ENCODE measurements around the gene ZNF701. TPM values are rescaled to one million over a fixed set of nuclear protein-coding genes. Genes with fewer than 3 reads are reported as not detected.
"Not testable (repeated sequence)": the region's sequence is repeated elsewhere in the genome, so short reads cannot be mapped to it uniquely, and the experiment has no call there.

Gene ZNF701
- polyA plus RNA-seq, 12 donors = 7.7 to 15.9 (median 9.4) TPM; not detected in 1

DNA sequence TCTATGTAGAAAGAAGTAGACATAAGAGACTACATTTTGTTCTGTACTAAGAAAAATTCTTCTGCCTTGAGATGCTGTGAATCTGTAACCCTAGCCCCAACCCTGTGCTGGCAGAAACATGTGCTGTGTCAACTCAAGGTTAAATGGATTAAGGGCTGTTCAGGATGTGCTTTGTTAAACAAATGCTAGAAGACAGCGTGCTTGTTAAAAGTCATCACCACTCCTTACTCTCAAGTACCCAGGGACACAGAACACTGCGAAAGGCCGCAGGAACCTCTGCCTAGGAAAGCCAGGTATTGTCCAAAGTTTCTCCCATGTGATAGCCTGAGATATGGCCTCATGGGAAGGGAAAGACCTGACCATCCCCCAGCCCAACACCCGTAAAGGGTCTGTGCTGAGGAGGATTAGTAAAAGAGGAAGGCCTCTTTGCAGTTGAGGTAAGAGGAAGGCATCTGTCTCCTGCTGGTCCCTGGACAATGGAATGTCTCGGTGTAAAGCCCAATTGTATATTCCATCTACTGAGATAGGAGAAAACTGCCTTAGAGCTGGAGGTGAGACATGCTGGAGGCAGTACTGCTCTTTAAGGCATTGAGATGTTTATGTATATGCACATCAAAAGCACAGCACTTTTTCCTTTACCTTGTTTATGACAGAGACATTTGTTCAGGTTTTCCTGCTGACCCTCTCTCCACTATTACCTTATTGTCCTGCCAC is 11.2 kb upstream of the ZNF701 start:
- DNase-seq = not testable (repeated sequence)

DNA sequence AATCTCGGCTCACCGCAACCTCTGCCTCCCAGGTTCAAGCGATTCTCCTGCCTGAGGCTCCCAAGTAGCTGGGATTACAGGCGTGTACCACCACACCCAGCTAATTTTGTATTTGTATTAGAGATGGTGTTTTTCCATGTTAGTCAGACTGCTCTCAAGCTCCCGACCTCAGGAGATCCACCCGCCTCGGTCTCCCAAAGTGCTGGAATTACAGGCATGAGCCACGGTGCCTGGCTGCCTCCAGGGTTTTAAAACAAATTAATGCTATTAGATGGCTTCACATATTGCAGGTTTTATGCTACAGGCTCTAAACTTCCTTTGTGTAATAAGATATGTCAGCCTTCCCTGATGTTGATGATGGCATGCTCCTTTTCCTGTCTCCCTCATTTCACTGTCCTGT is 8.5 kb upstream of the ZNF701 start:
- not testable (repeated sequence) for DNase-seq

DNA sequence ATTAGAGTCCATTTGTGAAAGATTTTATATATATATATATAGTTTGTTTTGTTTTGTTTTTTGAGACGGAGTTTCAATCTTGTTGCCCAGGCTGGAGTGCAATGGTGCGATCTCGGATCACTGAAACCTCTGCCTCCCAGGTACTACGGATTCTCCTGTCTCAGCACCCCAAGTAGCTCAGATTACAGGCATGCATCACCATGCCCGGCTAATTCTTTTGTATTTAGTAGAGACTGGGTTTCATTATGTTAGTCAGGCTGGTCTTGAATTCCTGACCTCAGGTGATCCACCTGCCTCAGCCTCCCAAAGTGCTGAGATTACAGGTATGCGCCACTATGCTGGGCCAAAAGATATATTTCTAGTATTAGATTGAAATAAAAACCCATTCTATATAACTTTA is 4.0 kb upstream of the ZNF701 start:
- no peak for DNase-seq

DNA sequence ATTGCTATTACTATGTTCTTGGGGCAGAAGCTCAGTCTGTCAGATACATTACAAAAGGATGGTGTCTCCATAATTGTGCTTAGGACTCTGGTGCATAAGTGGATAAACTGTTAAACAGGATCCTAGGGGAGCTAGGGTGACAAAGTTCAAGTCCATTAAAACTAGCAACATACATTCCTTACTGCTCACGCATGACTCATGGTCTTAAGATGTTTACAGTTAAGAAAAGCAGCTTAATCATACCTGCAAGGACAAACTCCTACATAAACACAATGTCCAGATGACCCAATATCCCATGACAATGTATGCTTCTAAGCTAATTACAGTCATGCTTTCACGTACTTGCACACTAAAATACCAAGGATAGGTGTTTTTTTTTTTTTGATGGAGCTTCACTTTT is 3.5 kb upstream of the ZNF701 start:
- no peak for DNase-seq

DNA sequence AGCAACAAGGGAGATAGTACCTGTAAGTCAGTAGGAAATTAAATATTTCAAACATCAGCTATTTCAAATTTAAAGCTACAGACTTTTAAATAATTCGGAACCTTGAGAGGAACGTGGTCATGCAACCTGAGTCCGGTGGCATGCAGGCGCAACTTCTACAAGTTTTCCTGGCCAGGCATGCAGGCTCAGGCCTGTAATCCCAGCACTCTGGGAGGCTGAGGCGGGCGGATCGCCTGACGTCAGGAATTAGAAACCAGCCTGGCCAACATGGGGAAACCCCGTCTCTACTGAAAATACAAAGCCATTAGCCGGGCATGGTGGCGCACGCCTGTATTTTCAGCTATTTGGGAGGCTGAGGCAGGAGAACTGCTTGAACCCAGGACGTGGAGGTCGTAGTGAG is 2.2 kb upstream of the ZNF701 start:
- no peak for DNase-seq

DNA sequence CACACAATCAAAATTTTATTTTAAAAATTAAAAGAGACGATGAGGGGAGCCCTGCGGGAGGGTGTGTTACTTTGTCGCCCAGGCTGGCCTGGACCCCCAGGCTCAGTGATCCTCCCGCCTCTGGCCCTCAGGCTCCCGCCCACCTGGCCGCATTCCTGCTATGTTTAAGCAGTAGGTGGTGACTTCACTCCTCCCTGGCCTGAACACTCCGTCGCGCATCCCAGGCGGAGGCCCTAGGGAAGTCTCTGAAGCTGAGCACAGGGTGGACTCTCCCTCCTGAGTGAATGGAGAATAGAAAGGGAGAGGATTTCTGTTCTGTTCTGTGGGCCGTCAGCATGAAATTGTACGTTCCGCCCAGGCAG is 468 bp upstream of the ZNF701 start:
- DNase-seq = peak; percentile 73

DNA sequence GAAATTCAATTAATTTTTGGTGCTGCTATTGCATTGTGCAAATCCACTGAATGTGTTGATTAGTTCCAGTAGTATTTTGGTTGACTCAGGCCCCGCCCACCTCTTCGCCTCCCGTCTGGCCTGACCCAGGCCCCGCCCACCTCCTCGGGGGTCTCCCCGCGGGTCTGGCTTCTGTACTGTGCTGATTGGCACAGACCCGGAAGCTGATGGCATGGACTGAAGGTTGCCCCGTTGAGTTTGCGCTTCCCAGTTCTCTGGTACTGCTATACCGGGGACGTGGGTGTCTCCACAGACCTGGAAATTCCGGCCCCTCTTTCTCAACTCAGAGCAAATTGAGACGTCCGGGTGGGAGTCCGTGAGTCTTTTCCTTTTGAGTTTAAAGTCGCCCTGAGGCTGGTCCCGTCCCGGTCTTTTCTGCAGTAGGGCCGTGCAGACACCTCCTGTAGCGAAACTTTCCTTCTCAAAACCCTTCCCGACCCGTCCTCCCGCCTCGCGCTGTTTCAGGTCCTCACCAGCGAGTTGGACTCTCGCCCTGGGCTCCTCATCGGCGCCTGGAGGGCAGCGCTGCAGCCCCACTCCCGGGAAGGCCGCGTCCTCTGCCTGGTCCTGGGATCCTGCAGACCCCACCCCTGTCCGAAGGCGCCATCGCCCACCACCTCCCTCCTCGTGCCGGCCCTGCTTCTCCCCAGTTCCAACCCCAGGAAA is 14.8 kb downstream of the ZNF701 start:
- no peak for DNase-seq

DNA sequence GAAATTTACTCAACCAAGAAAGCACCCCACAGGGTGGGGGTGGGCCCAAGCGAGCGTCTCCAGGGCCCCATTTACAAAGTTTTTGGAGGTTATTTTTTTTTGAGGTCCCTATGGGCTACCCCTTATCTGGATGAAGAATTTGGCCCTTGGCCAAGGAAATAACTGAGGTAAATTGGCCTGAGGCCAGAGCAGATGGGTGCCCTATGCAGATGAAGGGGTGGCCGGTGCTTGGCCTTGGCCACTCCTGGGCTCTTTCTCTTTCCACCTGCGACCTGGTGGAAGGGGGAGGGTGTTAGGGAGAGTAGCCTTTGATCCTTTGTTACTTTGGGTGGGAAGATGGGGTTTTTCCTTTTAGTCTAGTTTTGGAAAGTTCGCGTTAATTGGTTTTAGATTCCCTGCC is 15.5 kb downstream of the ZNF701 start:
- DNase-seq = no peak

DNA sequence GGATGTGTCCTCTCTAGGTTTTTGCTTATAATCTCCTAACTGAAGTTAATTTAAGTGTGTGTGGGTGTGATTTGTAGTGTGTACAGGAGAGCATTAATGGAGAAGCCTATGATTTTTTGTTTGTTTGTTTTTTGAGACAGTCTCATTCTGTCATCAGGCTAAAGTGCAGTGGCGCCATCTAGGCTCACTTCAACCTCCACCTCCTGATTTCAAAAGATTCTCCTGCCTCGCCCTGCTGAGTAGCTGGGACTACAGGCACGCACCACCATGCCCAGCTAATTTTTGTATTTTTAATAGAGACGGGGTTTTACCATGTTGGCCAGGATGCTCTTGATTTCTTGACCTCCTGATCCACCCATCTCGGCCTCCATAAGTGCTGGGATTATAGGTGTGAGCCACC is 20.6 kb downstream of the ZNF701 start:
- DNase-seq = no peak

DNA sequence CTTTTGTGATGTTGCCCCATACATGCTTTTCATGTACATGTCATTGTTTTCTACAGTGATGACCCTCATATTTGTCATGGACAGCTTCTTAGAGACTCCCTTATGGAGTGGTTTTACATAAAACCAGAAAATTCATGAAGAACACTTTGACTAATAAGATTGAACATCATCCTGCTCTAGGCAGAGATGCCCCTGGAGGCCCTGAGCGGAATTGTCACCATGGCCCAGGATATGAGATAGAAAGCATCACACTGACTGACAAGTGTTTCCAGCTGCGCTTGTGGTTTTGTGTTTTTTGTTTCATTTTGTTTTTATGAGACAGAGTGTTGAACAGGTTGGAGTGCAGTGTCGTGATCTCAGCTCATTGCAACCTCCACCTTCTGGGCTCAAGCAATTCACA is 22.2 kb downstream of the ZNF701 start:
- DNase-seq = no peak

DNA sequence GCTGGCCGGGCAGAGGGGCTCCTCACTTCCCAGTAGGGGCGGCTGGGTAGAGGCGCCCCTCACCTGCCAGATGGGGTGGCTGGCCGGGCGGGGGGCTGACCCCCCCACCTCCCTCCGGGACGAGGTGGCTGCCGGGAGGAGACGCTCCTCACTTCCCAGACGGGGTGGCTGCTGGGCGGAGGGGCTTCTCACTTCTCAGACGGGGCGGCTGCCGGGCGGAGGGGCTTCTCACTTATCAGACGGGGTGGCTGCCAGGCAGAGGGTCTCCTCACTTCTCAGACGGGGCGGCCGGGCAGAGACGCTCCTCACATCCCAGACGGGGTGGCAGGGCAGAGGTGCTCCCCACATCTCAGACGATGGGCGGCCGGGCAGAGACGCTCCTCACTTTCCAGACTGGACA is 23.4 kb downstream of the ZNF701 start:
- DNase-seq = not testable (repeated sequence)

DNA sequence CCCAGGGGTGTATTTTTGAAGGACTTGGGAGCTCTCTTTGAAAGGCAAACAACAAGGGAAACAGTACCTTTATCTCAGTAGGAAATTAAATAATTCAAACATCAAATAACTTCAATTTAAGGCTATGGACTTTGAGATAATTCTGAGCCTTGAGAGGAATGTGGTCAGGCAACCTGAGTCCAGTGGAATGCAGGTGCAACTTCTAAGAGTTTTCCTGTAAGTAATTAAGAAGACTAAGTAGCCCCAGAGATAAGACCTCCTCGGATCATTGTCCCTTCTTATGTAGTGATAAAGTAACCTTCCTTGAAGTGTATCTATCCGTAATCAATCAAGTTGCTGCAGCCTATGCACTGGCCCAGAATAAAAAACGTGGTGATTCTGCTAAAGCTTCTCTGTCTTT is 29.2 kb downstream of the ZNF701 start:
- DNase-seq = no peak

DNA sequence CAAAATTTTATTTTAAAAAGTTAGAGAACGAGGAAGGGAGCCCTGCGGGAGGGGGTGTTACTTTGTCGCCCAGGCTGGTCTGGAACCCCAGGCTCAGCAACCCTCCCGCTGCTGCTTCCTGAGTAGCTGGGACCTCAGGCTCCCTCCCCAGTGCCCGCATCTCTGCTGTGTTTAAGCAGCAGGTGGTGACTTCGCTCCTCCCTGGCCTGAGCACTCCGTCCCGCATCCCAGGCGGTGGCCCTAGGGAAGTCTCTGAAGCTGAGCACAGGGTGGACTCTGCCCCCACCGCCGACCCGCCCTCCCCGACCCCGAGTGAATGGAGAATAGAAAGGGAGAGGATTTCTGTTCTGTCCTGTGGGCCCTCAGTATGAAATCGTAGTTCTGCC is 30.5 kb downstream of the ZNF701 start:
- DNase-seq = no peak

DNA sequence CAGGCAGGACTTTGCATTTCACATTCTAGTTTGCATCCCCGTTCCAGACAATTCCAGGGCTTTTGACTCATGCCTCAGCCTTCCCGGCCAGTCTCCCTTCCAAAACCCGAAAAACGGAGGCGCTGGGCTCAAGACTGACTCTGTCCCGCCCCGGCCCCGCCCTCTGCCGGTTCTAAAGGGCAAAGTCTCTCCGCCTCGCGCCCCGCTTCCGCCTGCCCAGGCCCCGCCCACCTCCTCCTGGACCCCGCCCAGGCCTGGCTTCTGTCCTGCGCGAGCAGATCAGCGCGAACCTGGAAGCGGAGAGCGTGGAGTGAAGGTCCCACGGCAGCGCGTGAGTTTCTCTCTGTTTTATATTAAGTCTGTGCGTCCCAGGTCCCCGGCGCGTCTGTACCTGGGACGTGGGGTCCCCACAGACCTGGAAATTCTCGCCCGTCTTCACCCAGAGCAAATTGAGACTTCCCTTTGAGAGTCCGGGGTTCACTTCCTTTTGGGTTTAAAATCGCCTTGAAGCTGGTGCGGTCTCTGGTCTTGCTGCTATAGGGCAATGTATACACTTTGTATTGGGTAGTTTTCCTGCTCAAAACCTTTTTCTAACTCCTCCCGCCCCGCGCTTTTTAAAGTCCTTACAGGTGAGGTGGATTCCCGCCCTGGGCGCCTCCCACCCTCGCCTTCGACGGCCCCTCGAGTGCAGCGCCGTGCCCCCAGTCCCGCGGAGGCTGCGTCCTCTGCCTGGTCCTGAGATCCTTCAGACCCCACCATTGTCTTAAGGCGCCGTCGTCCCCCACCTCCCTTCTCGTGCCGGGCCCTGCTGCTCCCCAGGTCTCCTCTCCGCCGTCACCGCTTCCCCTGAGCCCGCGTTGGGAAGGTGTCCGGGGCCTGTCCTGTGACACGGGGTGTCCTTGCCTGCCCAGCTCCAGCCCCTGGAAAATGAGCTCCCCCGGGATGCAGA is 31.2 kb downstream of the ZNF701 start:
- peak; percentile 91 for DNase-seq

DNA sequence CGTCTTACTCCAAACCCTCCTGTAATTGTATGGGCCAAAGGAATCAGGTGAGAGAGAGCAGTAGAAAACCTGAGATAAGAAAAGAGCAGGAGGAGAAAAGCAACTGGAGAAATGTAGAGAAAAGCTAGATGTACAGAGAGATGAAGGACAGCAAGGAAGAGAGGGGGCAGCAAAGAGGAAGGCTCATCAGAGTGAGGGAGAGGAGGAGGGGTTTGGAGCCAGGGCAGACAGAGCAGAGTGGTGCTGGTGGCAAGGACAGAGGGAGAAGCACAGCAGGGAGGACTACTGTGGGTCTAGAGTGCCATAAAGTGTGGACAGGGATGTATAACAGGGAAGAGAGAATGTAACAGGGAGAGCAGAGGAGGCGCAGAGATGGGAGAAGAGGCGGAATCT is 31.9 kb downstream of the ZNF701 start:
- not testable (repeated sequence) for DNase-seq

DNA sequence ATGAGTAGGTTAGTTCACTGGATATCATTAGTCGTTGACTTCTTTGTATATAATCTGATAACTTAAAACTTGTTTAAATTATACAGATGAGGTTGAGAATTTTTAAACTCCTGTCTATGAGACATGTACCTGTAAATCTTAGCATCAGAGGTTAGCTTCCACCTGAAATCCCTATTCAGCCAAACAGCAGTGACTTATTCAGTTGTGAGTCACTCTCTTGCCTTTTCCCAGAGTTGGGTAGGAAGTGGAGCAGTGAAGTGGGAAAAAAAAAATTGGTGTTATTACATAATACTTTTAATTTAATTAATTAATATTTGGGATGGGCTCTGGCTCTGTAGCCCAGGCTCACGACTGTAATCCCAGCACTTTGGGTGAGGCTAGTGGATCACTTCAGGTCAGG is 32.9 kb downstream of the ZNF701 start:
- DNase-seq = no peak

DNA sequence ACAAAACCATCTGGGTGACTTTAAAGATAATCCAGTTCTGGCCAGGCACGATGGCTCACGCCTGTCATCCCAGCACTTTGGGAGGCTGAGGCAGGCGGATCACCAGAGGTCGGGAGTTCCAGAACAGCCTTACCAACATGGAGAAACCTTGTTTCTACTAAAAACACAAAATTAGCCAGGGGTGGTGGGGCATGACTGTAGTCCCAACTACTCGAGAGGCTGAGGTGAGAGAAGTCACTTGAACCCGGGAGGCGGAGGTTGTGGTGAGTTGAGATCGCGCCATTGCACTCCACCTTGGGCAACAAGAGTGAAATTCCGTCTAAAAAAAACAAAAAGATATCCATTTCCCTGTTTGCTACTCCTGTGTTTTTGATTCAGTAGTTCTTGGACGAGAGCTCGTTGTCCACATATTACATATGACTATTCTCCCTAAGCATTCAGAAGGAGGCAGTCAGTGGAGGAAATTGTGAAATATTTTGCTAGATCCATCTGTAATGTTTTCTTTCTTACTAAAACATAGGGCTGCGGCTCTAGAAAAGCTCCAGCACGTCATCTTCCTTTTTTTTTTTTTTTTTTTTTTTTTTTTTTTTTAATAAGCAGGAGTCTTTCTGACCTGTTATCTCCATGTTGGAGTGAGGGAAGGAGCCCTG is 33.6 kb downstream of the ZNF701 start:
- DNase-seq = no peak

DNA sequence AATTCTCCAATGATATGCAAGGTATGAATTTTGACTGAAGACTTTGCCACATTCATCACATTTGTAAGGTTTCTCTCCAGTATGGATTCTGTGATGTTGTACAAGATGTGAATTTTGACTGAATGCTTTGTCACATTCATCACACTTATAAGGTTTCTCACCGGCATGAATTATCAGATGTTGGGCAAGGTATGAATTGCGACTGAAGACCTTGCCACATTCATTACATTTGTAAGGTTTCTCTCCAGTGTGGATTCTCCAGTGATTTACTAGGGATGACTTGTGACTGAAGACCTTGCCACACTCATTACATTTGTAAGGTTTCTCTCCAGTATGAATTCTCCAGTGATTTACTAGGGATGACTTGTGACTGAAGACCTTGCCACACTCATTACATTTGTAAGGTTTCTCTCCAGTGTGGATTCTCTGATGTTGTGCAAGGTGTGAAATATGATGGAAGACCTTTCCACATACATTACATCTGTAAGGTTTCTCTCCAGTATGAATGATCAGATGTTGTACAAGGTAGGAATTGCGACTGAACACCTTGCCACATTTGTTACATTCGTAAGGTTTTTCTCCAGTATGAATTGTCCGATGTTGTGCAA is 43.3 kb downstream of the ZNF701 start:
- no peak for DNase-seq

DNA sequence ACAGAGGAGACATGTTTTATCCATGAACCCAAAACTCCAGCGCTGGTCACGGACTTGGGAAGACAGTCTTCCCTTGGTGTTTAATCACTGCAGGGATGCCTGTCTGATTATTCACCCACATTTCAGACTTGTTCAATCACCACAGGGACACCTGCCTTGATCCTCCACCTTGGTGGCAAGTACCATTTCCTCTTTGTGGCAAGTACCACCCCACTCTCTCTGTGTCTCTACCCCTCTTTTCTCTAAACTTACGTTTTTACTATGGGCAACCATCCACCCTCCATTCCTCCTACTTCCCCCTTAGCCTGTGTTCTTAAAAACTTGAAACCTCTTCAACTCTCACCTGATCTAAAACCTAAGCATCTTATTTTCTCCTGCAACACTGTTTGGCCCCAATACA is 51.3 kb downstream of the ZNF701 start:
- no peak for DNase-seq

DNA sequence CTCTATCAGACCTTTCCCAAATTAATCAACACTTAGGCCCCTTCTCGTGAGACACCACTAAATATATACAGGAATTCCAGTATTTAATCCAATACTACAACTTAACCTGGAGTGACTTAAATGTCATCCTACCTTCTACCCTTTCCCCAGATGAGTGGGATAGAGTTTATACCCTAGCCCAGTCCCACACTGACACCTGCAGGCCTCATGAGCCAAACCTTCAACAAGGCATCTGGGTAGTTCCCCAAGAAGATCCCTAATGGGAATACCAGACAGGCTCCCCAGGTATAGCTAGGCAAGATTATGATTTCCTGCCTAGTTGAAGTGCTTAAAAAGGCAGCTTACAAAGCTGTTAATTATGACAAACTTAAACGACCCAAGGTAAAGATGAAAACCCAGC is 52.2 kb downstream of the ZNF701 start:
- no peak for DNase-seq

DNA sequence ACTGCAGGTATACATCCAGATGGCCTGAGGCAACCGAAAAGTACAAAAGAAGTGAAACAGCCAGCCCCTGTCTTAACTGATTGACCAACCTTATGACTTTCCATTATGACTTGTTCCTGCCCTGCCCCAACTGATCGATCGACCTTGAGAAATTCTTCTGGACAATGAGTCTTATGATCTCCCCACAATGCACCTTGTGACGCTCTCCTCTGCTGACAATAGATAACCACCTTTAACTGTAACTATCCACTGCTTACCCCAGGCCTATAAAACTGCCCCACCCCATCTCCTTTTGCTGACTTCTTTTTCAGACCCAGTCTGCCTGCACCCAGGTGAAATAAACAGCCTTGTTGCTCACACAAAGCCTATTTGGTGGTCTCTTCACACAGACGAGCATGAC is 56.8 kb downstream of the ZNF701 start:
- DNase-seq = no peak

DNA sequence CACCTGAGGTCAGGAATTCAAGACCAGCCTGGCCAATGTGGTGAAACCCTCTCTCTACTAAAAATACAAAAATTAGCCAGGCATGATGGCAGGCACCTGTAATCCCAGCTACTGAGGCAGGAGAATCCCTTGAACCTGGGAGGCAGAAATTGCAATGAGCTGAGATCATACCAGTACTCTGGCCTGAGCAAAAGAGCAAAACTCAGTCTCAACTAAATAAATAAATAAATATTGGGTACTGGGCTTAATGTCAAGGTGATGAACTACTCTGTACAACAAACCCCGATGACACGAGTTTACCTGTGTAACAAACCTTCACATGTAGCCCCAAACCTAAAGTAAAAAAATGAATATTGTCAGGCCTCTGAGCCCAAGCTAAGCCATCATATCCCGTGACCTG is 57.4 kb downstream of the ZNF701 start:
- DNase-seq = not testable (repeated sequence)

Measured in muscle of arm (tissue), 12 donors.